Neural crest cell (in vitro differentiated cells): ENCODE measurements around the gene PLXDC2. TPM values are rescaled to one million over a fixed set of nuclear protein-coding genes. Genes with fewer than 3 reads are reported as not detected.

Source experiments
- DNase-seq: peaks from one replicate; pipeline ENCODE4 v3.0.0; 2021; ENCODE audit warnings: low read depth, mixed read lengths, low spot score
- H3K27ac Mint-ChIP-seq: one replicate; pipeline ENCODE4 v1.8.0; 2021; ENCODE audit warnings: mild to moderate bottlenecking, mixed read lengths; ENCODE audit not compliant: unreplicated experiment
- H3K27me3 Mint-ChIP-seq: 2 replicates; pipeline ENCODE4 v1.8.0; 2021; ENCODE audit warnings: low read depth, mild to moderate bottlenecking, mixed read lengths
- H3K36me3 Mint-ChIP-seq: 2 replicates; pipeline ENCODE4 v1.8.0; 2021; ENCODE audit warnings: low read depth, mild to moderate bottlenecking, mixed read lengths
- H3K4me1 Mint-ChIP-seq: 2 replicates; pipeline ENCODE4 v1.8.0; 2021; ENCODE audit warnings: mixed read lengths
- H3K4me3 Mint-ChIP-seq: one replicate; pipeline ENCODE4 v1.8.0; 2021; ENCODE audit warnings: mild to moderate bottlenecking, mixed read lengths
- H3K9me3 Mint-ChIP-seq: 2 replicates; pipeline ENCODE4 v1.8.0; 2021; ENCODE audit warnings: mixed read lengths
- CTCF ChIP-seq: fragments of 200-600 bp; sonication (generic); conservative IDR thresholded peaks from 2 replicates; pipeline ENCODE4 v1.5.0; 2021; ENCODE audit warnings: antibody characterized with exemption, mild to moderate bottlenecking
- total RNA-seq: library from RNA; stranded (reverse); gene quantifications from 2 replicates; pipeline ENCODE4 v1.2.1, GENCODE V29; 2021

Gene PLXDC2
- total RNA-seq, 1 donor from 2014 or later: 4.0 TPM

GRCh38 chr10:19815731-19816410 lies 361 bp upstream of the PLXDC2 start:
- H3K27me3 Mint-ChIP-seq: peaks cover 73% of the 10 kb centered on the region
- TF ChIP-seq CTCF: no peak
- no peaks in the 10 kb centered on the region for H3K36me3 Mint-ChIP-seq
- peak; percentile 48 for DNase-seq
- peaks cover 25% of the 10 kb centered on the region for H3K4me1 Mint-ChIP-seq
- H3K4me3 Mint-ChIP-seq: peak overlapping the region; percentile 96
- H3K27ac Mint-ChIP-seq: peak overlapping the region; percentile 91
- H3K9me3 Mint-ChIP-seq: no peaks in the 10 kb centered on the region

- H3K9me3 Mint-ChIP-seq: no peaks in the 10 kb centered on the region
- H3K4me3 Mint-ChIP-seq: peak overlapping the region; percentile 96
- TF ChIP-seq CTCF: no peak
- no peaks in the 10 kb centered on the region for H3K36me3 Mint-ChIP-seq
- peaks cover 66% of the 10 kb centered on the region for H3K27me3 Mint-ChIP-seq
- H3K27ac Mint-ChIP-seq: peak overlapping the region; percentile 22
- H3K4me1 Mint-ChIP-seq: peaks cover 25% of the 10 kb centered on the region
- DNase-seq: peak; percentile 2
Measured at GRCh38 chr10:19817231-19817933, 1.1 kb downstream of the PLXDC2 start.

GRCh38 chr10:19818876-19819275 lies 2.6 kb downstream of the PLXDC2 start:
- Mint-ChIP-seq H3K27ac (no peak overlapping the region), H3K27me3 (peaks cover 51% of the 10 kb centered on the region), H3K4me1 (peaks cover 25% of the 10 kb centered on the region), H3K9me3 (no peaks in the 10 kb centered on the region), H3K4me3 (peak overlapping the region; percentile 96), H3K36me3 (no peaks in the 10 kb centered on the region)
- DNase-seq: no peak
- no peak for TF ChIP-seq CTCF

GRCh38 chr10:19819419-19820033 lies 3.3 kb downstream of the PLXDC2 start:
- Mint-ChIP-seq H3K36me3 (no peaks in the 10 kb centered on the region), H3K27ac (no peak overlapping the region), H3K27me3 (peaks cover 44% of the 10 kb centered on the region), H3K9me3 (no peaks in the 10 kb centered on the region), H3K4me3 (peak overlapping the region; percentile 41), H3K4me1 (peaks cover 28% of the 10 kb centered on the region)
- peak; percentile 13 for DNase-seq
- peak; percentile 91 for TF ChIP-seq CTCF

- Mint-ChIP-seq H3K27me3 (peaks cover under 1% of the 10 kb centered on the region), H3K4me3 (no peak overlapping the region), H3K36me3 (no peaks in the 10 kb centered on the region), H3K4me1 (peaks cover 11% of the 10 kb centered on the region), H3K27ac (no peak overlapping the region), H3K9me3 (no peaks in the 10 kb centered on the region)
- DNase-seq: no peak
- no peak for TF ChIP-seq CTCF
Measured at GRCh38 chr10:19824381-19825342, 8.4 kb downstream of the PLXDC2 start.
